Measurements from ENCODE around the gene LSAMP.

LSAMP gene

GRCh38 chr3:116429479-116430269 lies 15.6 kb downstream of the LSAMP start:
- no peak for DNase-seq (ENCODE audit: low read depth)

GRCh38 chr3:116426036-116426435 lies 19.3 kb downstream of the LSAMP start:
- no peak for DNase-seq (ENCODE audit: low read depth)

GRCh38 chr3:116425126-116425525 lies 20.2 kb downstream of the LSAMP start:
- DNase-seq (ENCODE audit: low read depth): no peak

GRCh38 chr3:116423945-116424344 lies 21.3 kb downstream of the LSAMP start:
- DNase-seq (ENCODE audit: low read depth): no peak

DNA sequence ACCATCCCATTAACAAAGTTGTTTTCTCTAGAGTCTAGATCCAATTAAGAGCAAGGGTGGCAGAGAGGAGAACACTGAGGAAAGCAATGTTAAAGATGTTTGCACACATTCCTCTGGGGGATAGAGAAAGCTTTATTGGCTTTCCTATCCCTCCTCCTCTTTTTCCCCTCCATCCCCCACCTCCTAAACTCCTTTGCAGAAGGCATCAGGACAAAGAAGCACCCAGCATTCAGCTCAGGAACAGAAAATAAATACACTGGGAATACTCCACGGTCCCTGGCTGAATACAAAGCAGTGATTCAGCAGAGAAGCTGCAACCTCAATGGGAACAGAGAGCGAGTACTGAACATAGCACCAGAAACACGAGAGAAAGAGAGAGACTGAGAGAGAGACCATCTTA lies 21.9 kb downstream of the LSAMP start:
- no peak for DNase-seq (ENCODE audit: low read depth)

- DNase-seq (ENCODE audit: low read depth): no peak
Measured at GRCh38 chr3:116417151-116417550, 28.1 kb downstream of the LSAMP start.

- DNase-seq (ENCODE audit: low read depth): no peak
Measured at GRCh38 chr3:116413319-116413718, 32.0 kb downstream of the LSAMP start.

GRCh38 chr3:116408473-116408872 lies 36.8 kb downstream of the LSAMP start:
- no peak for DNase-seq (ENCODE audit: low read depth)

DNA sequence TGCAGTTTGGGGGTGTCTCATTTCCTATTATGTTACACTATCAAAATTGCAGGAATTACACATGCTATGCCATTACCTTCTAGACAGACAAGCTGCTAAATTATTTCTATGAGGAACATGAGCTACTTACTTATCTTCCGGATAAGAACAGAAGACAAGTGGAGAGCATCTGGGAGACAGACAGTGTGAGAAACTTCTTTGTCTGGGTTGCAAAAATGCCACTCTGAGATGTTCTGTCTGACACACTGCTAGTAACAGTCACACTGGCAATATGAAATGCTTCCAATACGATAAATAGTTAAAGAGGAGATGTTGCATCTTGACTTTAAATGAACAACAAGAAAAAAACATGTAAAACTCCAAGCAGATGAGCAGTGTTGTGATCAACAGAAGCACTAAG lies 40.1 kb downstream of the LSAMP start:
- DNase-seq (ENCODE audit: low read depth): no peak

DNA sequence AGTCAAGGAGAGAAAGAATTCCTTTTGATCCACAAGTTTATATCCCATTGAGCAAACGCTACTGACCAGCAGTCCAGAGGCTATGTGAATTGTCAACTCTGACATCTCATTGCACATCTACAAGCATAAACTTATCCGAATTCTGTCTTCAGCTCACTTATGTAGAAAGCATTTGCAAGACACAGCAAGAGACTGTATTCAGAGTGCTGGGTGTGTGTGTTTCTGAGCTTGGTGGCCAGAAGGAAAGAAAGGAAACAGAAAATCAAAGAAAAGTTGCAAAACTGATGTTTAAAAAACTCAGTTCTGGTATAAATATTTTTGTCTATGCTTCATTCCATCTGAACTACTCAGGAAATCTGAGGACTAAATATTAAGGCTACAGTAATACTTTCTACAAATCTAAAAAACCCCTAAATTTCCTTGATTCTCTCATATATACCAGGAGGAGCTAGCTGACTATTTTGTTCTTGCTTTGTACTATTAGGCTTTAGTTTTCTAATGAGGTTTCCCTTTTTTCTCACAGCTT lies 45.5 kb downstream of the LSAMP start:
- DNase-seq (ENCODE audit: low read depth): no peak

DNA sequence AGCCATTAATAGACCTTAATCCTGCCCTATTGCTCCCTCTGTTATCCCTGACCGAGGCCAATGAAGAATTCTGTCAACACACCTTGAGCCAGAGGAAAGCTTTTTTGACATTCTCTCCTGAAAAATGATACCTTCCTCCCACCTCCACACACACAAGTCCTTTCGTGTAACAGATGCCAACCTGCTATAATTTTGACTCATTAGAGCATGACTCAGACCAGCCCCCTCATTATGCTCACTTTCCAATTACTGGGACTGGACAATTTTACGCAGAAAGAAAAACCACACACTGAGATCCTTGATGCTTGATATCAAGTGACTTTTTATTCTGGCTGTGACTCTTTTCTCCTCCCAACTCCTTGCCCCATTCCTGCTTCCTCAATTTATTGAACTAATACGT lies 50.9 kb downstream of the LSAMP start:
- no peak for DNase-seq (ENCODE audit: low read depth)

- DNase-seq (ENCODE audit: low read depth): no peak
Measured at GRCh38 chr3:116393199-116393598, 52.1 kb downstream of the LSAMP start.

- no peak for DNase-seq (ENCODE audit: low read depth)
Measured at GRCh38 chr3:116392291-116392690, 53.0 kb downstream of the LSAMP start.

GRCh38 chr3:116391296-116392201 lies 53.7 kb downstream of the LSAMP start:
- DNase-seq (ENCODE audit: low read depth): no peak

DNA sequence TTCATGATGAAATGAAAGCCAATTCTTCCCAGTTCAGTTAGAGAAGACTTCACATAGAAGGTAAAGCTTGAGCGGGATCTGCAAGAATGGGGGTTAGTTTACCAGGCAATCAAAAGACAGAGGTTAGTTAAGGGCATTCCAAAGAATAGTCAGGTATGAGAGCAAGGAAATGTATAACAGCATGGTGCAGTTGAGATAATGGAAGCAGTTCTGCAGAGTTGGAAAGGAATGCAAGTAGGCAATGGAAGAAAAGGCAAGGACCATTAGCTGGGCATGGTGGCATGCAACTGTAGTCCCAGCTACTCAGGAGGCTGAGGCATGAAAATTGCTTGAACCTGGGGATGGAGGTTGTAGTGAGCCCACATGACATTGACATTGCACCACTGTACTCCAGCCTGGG lies 55.0 kb downstream of the LSAMP start:
- DNase-seq (ENCODE audit: low read depth): no peak

DNA sequence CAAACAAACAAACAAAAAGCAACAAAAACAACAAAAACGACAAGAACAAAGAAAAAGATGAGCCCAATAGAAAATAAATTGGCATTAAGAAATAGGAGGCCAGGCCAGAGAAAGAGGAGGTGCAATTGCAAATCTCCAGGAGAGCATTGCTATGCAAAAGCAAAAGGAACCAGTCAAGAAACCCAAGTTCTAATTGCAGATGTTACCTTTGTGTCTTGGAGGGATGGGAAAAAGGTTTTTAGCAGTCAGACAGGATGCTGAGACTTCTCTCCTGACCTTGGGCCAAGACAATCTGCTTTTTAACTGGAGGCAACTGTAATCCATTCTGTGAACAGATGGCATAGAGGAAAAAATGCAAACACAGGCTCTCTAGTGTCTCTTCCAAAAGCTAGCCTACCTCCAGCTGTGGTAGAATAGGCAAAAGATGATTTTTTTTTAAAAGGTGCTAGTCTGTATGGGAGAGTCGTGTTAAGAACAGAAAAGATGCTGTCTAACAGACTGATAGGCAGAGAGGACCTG lies 56.4 kb downstream of the LSAMP start:
- DNase-seq (ENCODE audit: low read depth): no peak

DNA sequence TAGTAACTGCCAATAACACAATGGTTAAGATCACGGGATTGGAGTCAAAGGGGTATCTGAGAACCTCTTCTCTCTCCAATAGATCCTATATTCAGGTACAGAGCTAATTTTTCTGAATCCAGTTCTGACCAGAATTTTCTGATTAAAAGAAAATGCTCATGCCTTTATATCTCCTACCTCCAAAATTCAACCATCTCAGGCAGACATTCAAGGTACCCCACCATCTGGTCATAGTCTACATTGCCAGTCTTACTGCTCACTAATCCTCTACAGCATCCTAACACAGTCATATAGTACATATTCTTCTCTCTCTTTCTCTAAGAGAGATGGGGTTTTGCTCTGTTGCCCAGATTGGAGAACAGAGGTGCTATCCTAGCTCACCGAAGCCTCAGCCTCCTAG lies 59.1 kb downstream of the LSAMP start:
- DNase-seq (ENCODE audit: low read depth): no peak

DNA sequence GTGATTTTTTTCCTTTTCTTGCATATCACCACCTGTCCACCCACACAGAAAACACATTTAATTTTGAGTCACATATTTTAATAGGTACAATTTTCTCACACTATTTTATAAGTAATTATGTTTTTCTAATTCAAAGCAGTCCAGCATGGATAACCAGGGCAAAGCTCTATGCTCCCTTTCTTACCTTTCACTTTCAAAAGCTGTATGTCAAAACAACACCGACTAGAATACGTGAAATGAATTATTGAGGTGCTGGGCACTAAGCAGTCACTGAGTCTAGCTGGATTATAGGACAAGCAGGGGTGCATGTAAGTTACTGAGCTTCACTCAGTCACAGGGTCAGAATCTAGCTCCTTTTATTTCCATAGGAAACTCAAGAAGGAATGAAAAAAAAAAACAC lies 60.6 kb downstream of the LSAMP start:
- DNase-seq (ENCODE audit: low read depth): no peak

GRCh38 chr3:116378077-116378476 lies 67.2 kb downstream of the LSAMP start:
- DNase-seq (ENCODE audit: low read depth): no peak

DNA sequence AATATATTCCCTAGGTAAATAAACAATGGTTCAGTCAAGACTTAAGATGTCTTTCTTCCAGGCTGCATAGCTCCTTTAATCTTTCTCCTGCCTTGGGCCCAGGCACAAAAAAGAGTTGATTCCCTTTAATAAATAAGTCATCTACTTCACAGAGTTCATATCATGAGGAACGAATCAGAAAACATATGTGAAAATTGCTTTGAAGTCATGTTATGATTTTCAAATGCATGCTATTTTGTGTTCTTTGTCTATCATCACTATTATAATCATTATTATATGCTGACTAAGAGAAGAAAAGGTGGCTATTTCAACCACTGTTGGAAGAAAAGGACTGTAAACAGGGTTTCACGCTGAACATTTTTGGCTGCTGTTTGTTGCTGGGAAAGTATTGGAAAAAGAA lies 70.4 kb downstream of the LSAMP start:
- no peak for DNase-seq (ENCODE audit: low read depth)

DNA sequence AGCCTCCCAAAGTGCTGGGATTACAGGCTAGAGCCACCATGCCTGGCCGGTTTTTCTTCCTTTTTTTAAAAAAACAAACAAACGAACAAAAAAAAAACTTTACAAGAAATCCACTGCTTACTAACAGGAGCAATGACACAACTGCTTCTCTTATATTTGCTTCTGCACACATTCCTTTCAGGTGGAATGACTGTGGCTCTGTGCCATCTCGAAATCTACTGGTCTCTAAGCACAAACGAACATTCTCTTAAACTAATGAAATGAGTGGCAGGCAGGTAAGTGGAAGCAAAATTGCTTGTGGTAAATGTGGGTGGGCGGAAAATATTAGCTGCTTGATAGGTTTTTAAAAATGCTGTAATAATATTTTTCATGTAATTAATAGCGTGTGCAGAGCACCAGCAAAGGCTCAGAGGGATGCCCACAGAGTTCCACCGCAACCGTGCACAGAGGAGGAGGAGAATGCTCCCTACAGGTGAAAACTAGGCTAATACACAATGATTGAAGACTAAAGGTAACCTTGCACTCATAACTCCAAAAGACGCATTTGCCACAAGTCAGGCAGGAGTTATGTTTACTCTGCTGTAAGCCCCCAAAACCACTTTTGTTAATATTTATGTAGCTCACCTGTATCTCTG lies 77.4 kb downstream of the LSAMP start:
- no peak for DNase-seq (ENCODE audit: low read depth)

- no peak for DNase-seq (ENCODE audit: low read depth)
Measured at GRCh38 chr3:116356056-116356455, 89.2 kb downstream of the LSAMP start.
